Memory B cell (primary cell): Measurements from ENCODE around the gene OAT.
"Not testable (repeated sequence)": the region's sequence is repeated elsewhere in the genome, so short reads cannot be mapped to it uniquely, and the experiment has no call there.

Experiments
- ATAC-seq: fragments of 150-1000 bp; cut with Tn5 transposase; 2 replicates; pipeline ENCODE4 v1.10.0; 2021; ENCODE audit warnings: low read depth, mild to moderate bottlenecking, moderate library complexity
- DNase-seq, 2 donors: peaks; one replicate each; pipeline ENCODE4 v3.0.0; 2022; ENCODE audit warnings: low spot score in 2 of 2
- H3K27ac Mint-ChIP-seq: one replicate; pipeline ENCODE4 v1.8.0; 2022; ENCODE audit warnings: mild to moderate bottlenecking, moderate library complexity, mixed read lengths
- H3K27me3 Mint-ChIP-seq: one replicate; pipeline ENCODE4 v1.8.0; 2022; ENCODE audit warnings: mixed read lengths
- H3K36me3 Mint-ChIP-seq: one replicate; pipeline ENCODE4 v1.8.0; 2022; ENCODE audit warnings: mild to moderate bottlenecking, mixed read lengths
- H3K4me1 Mint-ChIP-seq: one replicate; pipeline ENCODE4 v1.8.0; 2022; ENCODE audit warnings: mixed read lengths
- H3K4me3 Mint-ChIP-seq: one replicate; pipeline ENCODE4 v1.8.0; 2022; ENCODE audit warnings: mild to moderate bottlenecking, moderate library complexity, mixed read lengths
- H3K9me3 Mint-ChIP-seq: one replicate; pipeline ENCODE4 v1.8.0; 2022; ENCODE audit warnings: mixed read lengths

The OAT gene

DNA sequence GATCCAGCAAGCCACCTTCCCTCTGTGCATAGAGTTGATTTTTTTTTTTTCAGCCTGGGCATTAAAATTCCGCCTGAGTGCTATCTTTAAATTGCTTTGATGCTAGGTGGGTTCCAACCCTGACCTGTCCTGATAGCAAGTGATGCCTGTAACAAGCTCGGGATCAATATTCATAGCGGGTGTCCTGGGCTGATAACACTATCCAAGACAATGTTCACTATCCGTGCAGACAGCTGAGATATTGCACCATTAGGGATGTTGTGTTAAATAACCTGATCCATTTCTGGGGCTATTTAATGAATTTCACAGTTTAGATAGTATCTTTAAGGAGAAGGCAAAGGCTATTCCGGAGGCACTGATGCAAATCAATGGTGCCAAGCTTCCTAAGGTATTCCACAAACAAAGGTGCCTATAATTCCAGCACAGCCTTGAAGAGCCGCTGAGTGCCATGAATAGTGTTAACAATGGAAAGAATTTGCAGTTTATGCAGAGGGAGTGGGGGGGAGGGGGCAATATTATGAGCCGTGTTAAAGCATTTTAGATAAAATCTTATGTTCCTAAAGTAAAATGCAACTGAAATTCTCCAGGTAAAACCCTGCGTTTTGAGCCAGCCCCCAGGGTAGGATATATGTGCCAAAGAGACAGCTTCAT, 35.4 kb upstream of the OAT start:
- H3K9me3 Mint-ChIP-seq: no peaks in the 10 kb centered on the region
- peaks cover 32% of the 10 kb centered on the region for H3K27me3 Mint-ChIP-seq
- H3K4me3 Mint-ChIP-seq: no peak overlapping the region
- H3K4me1 Mint-ChIP-seq: peaks cover 9% of the 10 kb centered on the region
- ATAC-seq: no peak
- DNase-seq: no peak
- no peak overlapping the region for H3K27ac Mint-ChIP-seq
- no peaks in the 10 kb centered on the region for H3K36me3 Mint-ChIP-seq

DNA sequence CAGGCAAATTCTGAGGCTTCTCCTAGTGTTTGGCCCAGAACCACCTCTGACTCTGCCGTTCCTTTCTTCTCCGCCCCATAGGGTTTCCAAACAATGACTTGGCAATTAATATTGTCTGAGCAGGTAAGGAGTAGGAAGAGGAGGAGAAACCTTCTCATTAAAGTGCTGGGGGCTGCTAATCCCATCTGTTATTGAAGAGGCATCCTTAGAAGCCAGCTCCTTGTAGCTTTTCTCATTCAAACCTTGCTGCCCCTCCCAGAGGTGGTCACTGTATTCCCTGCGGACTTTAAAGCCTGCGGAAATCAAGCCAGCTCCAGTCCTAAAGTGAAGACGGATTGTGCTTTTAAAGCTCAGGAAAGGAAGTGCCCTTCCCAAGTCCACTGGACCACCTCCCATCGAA, 32.6 kb upstream of the OAT start:
- peaks cover 20% of the 10 kb centered on the region for H3K4me1 Mint-ChIP-seq
- peaks cover 39% of the 10 kb centered on the region for H3K27me3 Mint-ChIP-seq
- H3K36me3 Mint-ChIP-seq: no peaks in the 10 kb centered on the region
- ATAC-seq (no peak), DNase-seq (no peak)
- no peak overlapping the region for H3K4me3 Mint-ChIP-seq
- no peak overlapping the region for H3K27ac Mint-ChIP-seq
- no peaks in the 10 kb centered on the region for H3K9me3 Mint-ChIP-seq

DNA sequence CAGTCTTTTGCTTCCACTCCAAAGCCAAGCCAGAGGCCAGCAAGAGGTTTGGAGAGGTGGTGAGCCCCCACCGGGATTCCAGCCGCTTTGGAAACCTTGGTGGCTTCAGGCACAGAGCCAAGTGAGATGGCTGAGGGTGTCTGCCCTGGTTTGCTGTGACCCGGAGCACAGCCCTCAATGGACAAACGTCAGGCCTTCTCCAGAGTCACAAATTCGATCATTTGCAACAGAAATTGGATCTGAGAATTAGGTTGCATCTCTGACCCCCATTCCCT, 32.0 kb upstream of the OAT start:
- Mint-ChIP-seq H3K4me3 (peak overlapping the region; percentile 53), H3K4me1 (peaks cover 20% of the 10 kb centered on the region), H3K27me3 (peaks cover 36% of the 10 kb centered on the region), H3K9me3 (no peaks in the 10 kb centered on the region), H3K36me3 (no peaks in the 10 kb centered on the region), H3K27ac (no peak overlapping the region)
- DNase-seq (no peak), ATAC-seq (no peak)

DNA sequence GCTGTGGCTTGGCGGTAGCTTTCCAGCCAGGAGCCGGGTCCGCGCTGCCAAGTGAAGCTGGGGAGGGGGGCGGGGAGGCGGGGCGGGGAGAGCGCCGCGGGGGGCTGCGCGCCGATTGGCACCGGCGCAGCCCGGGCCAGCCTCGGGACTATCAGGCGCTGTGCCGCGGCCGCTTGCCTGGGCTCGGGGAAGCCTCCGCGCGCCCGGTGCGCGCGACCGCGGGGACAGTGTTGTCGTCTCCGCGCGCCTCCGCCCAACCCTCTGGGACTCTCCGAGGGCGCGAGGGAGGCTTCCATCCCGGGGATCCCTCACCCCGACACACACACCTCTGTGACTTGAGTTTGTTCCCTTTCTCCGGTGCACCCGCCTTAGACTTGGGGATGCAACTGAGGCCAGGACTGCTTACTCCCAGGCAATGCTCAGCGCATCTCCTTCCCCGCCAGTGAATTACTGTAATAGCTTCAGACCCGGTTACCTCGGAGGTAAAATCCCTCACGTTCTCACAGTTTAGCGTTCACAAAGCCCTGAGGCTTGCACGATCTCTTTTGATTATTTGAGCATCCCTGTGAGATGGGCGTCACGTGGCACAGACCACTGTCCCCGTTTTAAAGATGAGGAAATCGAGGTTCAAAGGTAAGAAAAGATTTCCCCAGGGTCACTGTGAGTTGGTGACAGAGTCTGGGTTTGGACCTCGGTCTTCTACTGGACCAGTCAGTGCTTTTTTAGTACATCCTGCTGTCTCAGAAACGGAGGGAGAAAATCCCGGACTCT, 31.5 kb upstream of the OAT start, which contains the start of gene NKX1-2:
Gene NKX1-2, minus strand, starts transcription at position 24 of the 771 bp plus-strand sequence. CDS start 92 bp downstream, outside the sequence.
- Mint-ChIP-seq H3K36me3 (no peaks in the 10 kb centered on the region), H3K27me3 (peaks cover 34% of the 10 kb centered on the region), H3K4me3 (peak within 1 kb of the TSS; percentile 53), H3K4me1 (peaks cover 18% of the 10 kb centered on the region), H3K27ac (peak within 1 kb of the TSS; percentile 40), H3K9me3 (no peaks in the 10 kb centered on the region)
- peak; percentile 62 for ATAC-seq
- no peak for DNase-seq

DNA sequence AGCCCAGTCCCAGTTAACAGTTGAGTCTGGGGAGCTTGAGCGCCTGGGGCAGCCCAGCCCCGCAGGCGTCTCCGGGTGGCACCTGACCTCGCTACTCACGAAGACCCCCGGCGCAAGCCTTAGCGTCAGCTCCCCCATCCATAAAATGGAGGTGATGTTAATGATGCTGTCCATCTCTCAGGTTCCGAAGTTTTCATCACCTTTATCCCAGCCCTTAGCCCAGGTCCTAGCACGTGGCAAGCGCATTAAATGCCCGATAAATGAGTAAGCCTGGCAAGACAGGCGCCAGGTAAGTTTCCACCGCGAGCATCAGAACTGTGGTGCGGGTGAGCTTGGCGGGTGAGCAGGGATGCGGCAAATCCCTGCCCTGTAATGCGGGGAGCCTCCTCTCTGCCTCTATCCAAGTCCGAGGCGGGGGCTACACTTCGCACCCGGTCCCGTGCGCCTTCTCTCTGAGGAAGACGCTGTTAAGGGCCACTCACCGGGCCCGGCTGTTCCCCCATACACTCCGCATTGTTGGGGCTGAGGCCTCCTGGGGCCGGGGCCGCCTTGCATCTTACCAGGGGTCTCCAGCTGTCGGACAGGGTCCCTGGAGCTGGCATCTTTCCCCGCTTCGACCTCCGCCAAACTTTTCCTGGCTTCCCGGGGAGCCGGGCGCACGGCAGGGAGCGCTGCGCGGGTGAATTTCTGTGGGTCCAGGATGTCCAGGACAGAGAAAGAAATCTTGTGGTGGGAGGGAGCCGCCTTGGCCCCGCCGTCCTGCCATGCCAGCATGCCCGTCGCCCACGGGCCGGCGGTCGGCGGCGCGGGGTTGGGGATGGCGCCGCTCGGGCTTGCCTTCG, 30.7 kb upstream of the OAT start:
- peaks cover 18% of the 10 kb centered on the region for H3K4me1 Mint-ChIP-seq
- no peaks in the 10 kb centered on the region for H3K9me3 Mint-ChIP-seq
- DNase-seq: no peak
- H3K27me3 Mint-ChIP-seq: peaks cover 34% of the 10 kb centered on the region
- no peak for ATAC-seq
- peak overlapping the region; percentile 40 for H3K27ac Mint-ChIP-seq
- no peaks in the 10 kb centered on the region for H3K36me3 Mint-ChIP-seq
- H3K4me3 Mint-ChIP-seq: peak overlapping the region; percentile 39

DNA sequence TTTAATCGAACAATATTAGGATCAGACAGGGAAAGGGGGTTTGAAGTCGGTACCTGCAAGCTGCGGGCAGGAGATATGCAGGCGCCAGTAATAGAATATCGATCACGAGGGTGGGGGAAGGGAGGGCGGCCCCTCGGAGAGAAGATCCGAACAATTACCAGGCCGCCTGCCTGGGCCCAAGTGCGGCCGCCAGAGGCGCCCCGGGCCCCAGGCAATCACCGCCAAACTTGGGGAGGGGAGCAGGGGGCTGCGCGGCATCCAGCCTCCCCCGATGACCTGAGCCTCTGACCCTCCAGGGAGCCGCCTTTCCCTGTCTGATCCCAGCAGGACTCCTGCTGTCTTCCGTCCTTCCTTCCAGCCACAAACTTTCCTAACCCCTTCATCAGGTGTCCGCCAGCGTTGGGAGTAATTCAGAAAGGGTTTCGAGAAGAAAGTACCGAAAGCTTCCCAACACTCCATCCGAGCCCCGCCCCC, 30.0 kb upstream of the OAT start:
- peak overlapping the region; percentile 40 for H3K27ac Mint-ChIP-seq
- DNase-seq (no peak), ATAC-seq (peak; percentile 25)
- H3K27me3 Mint-ChIP-seq: peaks cover 29% of the 10 kb centered on the region
- H3K9me3 Mint-ChIP-seq: no peaks in the 10 kb centered on the region
- peaks cover 18% of the 10 kb centered on the region for H3K4me1 Mint-ChIP-seq
- peak overlapping the region; percentile 54 for H3K4me3 Mint-ChIP-seq
- no peaks in the 10 kb centered on the region for H3K36me3 Mint-ChIP-seq

DNA sequence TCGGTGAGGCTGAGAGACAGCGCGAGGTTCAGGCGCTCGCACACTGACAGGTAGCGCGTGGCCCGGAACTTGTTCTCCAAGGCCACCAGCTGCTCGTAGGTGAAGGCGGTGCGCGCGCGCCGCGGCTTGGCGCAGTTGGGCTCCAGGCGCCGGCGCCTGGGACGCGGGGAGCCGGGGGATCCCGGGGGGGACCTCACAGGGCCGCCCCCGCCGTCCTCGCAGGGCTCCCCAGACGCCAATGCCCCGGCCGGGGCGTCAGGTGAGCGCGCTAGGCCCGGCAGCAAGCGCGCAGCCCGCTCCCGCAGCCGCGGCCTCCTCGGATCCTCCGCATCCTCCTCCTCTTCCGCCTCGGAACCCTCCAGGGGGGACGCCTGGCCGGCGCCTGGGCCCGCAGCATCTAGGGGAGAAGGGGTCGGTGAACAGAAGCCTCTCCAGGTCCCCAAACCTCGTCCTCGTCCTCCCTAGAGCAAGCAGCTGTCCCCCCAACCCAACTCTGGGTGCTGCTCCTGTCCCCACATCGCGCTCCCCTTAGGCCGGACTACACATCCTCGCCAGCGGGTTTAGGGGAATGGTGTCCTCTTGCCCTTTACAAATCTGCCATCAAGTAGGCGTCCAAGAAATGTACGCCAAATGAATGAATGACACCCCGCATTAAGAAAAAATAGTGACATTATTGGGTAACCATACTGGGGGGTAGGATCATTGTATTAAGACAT, 29.2 kb upstream of the OAT start:
- Mint-ChIP-seq H3K4me3 (peak overlapping the region; percentile 69), H3K27ac (no peak overlapping the region), H3K4me1 (peaks cover 18% of the 10 kb centered on the region), H3K27me3 (peaks cover 28% of the 10 kb centered on the region), H3K9me3 (no peaks in the 10 kb centered on the region), H3K36me3 (no peaks in the 10 kb centered on the region)
- peak in 1 of 2 donors; percentile 24 for DNase-seq
- ATAC-seq: peak; percentile 22

DNA sequence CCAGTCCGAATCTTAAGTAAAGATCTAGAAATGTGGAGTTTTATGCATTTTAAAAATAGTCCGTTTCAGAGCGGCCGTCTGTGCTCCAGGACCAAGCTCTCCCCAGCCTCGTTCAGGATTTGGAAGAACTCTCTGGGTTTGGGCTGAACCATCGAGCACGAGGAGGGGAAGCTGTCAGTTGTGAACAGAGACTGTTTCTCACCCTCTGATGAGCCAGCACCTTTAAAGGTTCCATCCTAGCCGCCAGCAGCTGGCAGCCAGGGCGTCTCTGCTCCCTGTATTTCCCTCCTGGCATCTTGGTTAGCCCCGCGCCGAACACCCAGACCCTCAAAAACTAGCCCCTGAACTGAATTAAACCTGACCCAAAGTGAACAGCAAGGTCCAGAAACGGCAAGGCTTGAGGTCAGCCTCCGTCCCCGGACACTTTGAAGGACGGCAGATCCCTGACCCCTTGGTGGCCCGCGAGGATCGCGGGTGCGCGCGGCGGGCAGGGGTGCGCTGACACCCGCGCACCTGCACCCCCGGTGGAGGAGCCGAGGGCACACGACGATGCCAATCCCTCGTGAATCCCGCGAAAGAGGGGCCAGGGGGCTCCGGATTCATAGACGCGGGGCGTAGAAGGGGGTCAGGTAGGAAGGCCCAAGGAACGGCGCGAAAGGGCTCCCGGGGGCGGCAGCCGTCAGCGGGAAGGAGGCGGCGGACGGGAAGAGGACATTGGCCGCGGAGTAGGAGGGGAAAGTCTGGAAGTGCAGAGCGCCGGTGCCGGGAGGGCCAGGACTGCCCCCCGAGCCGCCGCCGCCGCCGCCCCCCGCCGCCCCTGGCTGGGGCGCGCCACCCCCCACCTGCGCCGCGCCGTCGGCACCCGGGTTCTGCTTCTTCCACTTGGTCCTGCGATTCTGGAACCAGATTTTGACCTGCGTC, 28.4 kb upstream of the OAT start:
- H3K9me3 Mint-ChIP-seq: no peaks in the 10 kb centered on the region
- no peak overlapping the region for H3K27ac Mint-ChIP-seq
- no peaks in the 10 kb centered on the region for H3K36me3 Mint-ChIP-seq
- DNase-seq (no peak), ATAC-seq (no peak)
- H3K4me3 Mint-ChIP-seq: peak overlapping the region; percentile 57
- peaks cover 18% of the 10 kb centered on the region for H3K4me1 Mint-ChIP-seq
- H3K27me3 Mint-ChIP-seq: peaks cover 30% of the 10 kb centered on the region

DNA sequence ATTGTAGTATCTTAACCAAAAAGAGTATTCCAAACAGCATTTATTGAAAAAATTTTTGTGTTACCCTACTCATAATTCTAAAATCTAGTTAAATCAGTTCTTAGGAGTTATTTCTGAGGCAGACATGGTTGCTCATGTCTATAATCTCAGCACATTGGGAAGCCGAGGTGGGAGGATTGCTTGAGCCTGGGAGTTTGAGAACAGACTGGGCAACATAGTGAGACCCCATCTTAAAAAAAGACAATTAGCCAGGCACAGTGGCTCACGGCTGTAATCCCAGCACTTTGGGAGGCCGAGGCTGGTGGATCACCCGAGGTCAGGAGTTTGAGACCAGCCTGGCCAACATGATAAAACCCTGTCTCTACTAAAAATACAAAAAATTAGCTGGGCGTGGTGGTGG, 23.0 kb upstream of the OAT start:
- not testable (repeated sequence) for H3K4me3 Mint-ChIP-seq, H3K36me3 Mint-ChIP-seq, ATAC-seq, H3K9me3 Mint-ChIP-seq, DNase-seq, H3K4me1 Mint-ChIP-seq, H3K27ac Mint-ChIP-seq
- peaks cover 16% of the 10 kb centered on the region for H3K27me3 Mint-ChIP-seq

DNA sequence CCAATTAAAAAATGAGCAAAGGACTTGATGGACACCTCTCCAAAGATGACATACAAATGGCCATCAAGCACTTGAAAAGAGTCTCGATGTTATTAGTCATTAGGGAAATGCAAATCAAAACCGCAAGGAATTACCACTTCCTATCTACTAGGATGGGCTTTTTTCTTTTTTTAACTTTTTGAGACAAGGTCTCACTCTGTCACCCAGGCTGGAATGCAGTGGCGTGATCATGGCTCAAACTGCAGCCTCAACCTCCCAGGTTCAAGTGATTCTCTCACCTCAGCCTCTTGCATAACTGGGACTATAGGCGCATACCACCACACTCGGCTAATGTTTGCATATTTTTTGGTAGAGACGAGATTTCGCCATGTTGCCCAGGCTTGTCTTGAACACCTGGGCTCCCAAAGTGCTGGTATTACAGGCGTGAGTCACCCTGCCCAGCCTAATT, 17.5 kb upstream of the OAT start:
- H3K27ac Mint-ChIP-seq: no peak overlapping the region

DNA sequence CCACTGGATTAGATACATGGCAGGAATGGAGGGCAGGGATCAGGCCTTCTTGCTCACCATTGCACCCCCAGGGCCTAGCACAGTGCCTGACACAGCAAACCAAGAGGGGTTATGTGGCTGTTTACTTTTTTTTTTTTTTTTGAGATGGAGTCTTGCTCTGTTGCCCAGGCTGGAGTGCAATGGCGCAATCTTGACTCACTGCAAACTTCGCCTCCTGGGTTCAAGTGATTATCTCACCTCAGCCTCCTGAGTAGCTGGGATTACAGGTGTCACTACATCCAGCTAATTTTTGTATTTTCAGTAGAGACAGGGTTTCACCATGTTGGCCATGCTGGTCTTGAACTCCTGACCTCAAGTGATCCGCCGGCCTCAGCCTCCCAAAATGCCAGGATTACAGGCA, 17.0 kb upstream of the OAT start:
- H3K27ac Mint-ChIP-seq, DNase-seq, H3K4me3 Mint-ChIP-seq, H3K27me3 Mint-ChIP-seq, H3K36me3 Mint-ChIP-seq, H3K9me3 Mint-ChIP-seq, ATAC-seq, H3K4me1 Mint-ChIP-seq: not testable (repeated sequence)

More for the DNA sequence above, 17.5 kb upstream of the OAT start:
- DNase-seq (no peak), ATAC-seq (peak; percentile 77)
- no peaks in the 10 kb centered on the region for H3K9me3 Mint-ChIP-seq
- H3K36me3 Mint-ChIP-seq: no peaks in the 10 kb centered on the region
- peaks cover 6% of the 10 kb centered on the region for H3K4me1 Mint-ChIP-seq
- peak overlapping the region; percentile 59 for H3K4me3 Mint-ChIP-seq
- peaks cover 10% of the 10 kb centered on the region for H3K27me3 Mint-ChIP-seq

DNA sequence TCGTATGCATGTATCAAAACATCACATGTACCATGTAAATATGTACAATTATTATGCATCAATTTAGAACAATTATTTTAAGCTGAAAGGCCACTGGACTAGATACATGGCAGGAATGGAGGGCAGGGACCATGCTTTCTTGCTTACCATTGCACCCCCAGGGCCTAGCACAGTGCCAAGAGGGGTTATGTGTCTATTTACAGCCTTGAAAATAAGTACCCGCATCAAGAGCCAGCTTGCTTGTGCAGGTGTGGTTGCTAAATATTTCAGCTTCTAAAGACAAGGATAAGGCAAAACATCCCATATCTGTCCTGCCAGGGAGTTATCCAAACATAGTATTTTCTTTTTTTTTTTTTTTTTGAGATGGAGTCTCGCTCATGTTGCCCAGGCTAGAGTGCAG, 14.7 kb upstream of the OAT start:
- Mint-ChIP-seq H3K4me1 (peaks cover 4% of the 10 kb centered on the region), H3K27ac (no peak overlapping the region), H3K27me3 (peaks cover 7% of the 10 kb centered on the region), H3K36me3 (no peaks in the 10 kb centered on the region), H3K4me3 (no peak overlapping the region), H3K9me3 (no peaks in the 10 kb centered on the region)
- no peak for DNase-seq
- no peak for ATAC-seq

DNA sequence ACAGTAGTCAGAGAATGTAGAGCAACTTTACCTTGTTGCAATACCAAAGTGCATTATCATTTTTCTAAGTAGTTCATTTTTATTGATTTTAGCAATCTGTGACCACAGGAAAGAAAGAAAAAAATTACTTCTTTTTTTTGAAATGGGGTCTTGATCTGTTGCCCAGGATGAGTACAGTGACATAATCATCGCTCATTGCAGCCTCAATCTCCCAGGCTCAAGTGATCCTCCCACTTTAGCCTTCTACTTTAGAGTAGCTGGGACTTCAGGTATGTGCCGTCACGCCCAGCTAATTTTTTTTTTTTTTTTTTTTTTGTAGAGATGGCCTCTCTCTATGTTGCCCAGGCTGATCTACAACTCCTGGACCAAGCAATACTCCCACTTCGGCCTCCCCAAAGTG, 11.4 kb upstream of the OAT start:
- ATAC-seq (no peak), DNase-seq (no peak)
- H3K36me3 Mint-ChIP-seq: no peaks in the 10 kb centered on the region
- H3K27me3 Mint-ChIP-seq: peaks cover 10% of the 10 kb centered on the region
- no peak overlapping the region for H3K4me3 Mint-ChIP-seq
- no peak overlapping the region for H3K27ac Mint-ChIP-seq
- no peaks in the 10 kb centered on the region for H3K4me1 Mint-ChIP-seq
- H3K9me3 Mint-ChIP-seq: no peaks in the 10 kb centered on the region
